Measurements from ENCODE around the gene HCN3.
"Not testable (repeated sequence)": the region's sequence is repeated elsewhere in the genome, so short reads cannot be mapped to it uniquely, and the experiment has no call there.

Gene HCN3

DNA sequence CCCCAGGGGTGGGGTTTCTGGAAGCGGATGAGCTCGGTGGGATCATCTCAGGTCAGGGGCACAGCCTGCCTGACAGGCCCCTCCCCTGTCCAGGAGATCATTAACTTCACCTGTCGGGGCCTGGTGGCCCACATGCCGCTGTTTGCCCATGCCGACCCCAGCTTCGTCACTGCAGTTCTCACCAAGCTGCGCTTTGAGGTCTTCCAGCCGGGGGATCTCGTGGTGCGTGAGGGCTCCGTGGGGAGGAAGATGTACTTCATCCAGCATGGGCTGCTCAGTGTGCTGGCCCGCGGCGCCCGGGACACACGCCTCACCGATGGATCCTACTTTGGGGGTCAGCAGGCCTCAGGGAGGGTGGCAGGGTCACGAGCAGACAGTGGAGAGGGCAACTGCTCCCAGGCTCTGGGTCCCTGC is 8.4 kb downstream of the HCN3 start:
- DNase-seq: no peak

DNA sequence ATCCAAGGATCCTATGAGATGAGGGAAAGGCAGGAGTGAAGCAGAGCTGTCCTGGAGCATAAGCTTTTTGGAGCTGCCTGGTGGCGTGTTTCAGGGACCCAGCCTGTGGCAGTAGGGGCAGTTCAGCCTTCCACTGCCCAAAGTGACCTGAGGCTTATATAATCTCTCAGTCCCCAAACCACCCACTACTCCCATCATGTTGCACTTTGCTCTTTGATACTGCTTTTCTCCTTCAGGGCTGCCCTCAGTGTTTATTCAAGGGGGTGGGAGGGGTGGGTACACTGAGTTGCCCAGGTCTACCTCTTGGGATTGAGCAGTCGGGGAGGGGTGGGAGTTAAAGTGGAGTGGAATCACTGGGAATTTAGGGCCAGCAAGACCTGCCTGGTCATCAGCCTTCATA is 9.3 kb downstream of the HCN3 start:
- no peak for DNase-seq

- no peak for DNase-seq
These were observed 10.8 kb downstream of the HCN3 start for GRCh38 chr1:155287987-155288543.

DNA sequence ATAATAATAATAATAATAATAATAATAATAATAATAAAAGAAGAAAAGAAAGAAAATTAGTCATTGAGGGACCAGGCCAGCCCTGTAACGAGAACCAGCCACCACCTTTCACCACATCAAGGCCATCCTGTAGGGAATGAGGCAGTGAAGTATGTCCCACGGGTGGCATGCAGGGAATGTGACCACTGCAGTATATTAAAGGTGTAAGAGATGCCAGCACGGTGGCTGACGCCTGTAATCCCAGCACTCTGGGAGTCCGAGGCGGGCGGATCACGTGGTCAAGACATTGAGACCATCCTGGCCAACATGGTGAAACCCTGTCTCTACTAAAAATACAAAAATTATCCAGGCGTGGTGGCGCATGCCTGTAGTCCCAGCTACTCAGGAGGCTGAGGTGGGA is 13.7 kb downstream of the HCN3 start:
- not testable (repeated sequence) for DNase-seq

- DNase-seq: no peak
These were observed 16.0 kb downstream of the HCN3 start for GRCh38 chr1:155293086-155293749.

- DNase-seq: no peak
These were observed 17.4 kb downstream of the HCN3 start for GRCh38 chr1:155294520-155295182.

DNA sequence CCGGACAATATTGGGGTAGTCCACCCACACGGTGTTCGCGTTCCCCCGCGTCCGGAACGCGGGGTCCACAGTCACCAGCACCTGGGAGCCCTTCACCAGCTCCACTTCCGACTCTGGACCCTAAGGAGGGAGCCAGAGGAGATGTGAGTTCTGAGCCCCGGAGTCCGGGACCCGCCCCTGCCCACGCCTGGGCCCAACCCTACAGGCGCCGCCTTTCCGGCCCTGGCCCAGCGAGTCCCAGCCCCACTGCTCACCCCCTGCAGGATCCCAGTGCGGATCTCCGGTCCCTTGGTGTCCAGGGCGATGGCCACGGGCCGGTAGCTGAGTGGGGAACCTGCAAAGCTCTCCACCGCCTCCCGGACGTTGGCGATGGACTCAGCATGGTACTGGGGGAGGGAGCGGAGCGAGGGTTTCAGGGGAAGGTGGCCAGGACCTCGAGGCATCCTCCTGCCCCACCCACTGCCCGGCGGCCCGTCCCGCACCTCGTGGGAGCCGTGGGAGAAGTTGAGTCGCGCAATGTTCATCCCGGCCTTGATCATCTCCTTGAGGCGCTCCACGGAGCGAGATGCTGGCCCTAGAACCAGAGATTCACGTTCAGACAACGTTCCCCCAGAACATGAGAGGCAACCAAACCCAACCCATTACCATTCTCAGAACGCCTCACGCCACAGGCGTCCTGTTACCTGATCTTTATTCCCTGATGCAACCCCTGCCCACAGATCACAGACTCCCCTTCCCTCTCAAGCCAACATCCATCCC is 18.1 kb downstream of the HCN3 start:
- DNase-seq: no peak

DNA sequence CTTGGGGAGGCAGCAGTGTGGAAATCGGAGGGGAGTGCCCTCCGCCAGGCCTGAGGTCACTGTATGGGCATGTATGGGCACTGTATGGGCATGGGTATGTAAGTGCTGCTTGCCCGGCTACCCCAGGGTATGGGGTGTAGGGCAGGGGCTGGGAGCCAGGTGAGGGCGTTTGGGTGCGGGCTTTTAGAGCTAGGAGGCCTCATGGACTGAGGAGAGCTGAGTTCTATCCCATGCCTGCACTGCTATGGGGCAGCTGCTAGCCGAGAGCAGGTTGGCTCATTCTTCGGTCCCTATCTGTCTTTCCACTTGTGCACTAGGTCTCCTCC is 18.6 kb downstream of the HCN3 start:
- DNase-seq: no peak

DNA sequence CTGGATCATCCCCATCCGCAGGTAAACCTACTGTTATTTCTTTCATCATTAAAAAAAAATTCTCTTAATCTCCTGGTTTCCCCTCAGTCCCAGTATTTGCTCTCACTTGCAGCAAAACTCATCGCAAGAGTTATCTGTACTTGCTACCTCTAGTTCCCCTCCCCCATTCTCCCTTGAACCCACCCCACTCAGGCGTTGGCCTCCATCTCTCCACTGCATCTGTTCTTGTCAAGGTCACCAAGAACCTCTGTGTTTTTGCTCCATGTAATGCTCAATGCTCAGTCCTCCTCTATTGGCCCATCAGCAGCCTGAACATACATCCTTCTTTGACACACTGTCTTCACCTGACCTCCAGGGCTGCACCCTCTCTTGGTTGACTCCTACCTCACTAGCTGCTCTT is 19.4 kb downstream of the HCN3 start:
- DNase-seq: no peak

DNA sequence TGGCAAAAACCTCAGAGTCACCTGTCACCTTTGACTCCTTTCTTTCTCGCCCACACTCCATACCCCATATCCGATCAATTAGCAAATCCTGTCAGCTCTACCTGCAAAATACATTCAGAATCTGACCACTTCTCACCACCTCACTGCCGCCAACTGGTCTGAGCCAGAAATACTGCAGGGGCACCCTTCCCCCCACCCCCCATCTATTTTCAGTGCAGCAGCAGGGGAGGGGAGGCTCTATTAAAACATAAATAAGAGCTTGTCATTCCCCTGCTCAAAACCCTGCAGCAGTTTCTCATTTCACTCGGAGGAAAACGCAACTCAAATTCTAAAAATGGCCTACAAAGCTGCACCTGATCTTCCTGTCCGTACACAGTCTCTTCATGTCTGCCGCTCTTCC is 20.1 kb downstream of the HCN3 start:
- DNase-seq: no peak

- no peak for DNase-seq
These were observed 22.8 kb downstream of the HCN3 start for GRCh38 chr1:155300024-155300423.

DNA sequence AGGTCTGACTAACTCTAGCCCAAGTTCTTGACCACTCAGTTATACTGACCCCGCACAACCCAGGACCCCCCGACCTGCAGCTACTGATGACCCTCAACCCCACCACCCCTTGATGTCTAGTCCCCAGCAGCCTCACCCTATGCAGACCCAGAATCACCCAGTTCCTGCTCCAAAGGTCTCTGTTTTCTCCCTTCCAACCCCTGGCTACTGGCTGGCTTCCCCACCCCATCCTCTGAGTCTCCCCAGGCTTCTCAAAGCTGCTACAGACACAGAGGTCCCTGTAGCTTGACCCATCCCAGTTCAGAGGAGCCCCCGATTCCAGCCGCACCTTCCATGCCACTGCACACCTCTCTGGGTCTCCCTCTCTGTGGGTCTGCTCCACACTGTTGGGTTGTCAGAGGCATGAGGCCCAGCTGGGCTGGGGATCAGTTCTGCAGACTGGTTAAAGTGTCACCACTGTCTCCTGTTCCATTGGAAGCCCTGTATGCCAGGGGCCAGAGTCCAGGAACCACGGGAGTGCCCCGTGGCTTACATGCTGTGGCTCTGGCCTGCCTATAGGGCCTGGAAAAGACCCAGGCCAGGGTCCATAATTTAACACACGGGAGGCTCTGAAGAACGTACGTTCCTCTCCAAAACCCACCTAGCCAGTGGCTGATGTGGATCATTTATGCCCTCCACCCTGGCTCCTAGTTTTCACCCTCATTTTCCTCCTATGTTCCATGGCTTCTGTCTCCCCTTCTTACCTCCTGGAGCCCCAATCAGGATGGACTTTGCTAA is 23.5 kb downstream of the HCN3 start:
- DNase-seq: no peak

DNA sequence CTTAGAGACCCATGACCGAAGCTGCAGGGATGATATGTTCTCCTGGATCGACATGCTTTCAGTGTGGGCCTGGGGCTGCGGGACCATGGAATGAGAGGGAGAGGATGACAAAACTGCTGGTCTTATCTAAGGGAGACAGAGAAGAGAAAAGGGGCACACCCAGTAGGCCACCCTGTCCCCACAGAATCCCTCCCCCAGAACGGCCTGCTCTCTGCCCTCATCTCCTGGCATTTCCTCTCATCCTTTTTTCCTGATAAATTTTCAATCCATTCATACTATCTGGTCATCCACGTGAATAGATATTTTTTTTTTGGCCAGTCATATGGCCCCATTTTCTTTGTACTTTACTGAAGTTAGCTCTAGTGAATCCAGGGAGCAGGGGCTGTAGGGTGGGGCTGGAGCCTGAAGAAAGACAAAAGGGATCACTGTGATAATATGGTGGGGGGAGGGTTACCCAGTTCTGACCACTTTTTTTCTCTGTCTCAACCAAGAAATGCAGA is 24.1 kb downstream of the HCN3 start, which contains the start of gene PKLR:
PKLR (minus strand) TSS at position 97 of the 500 bp plus-strand sequence; CDS start at position 54, 43 bp downstream.
- DNase-seq: no peak

GRCh38 chr1:155304558-155305063 is 27.3 kb downstream of the HCN3 start:
- no peak for DNase-seq

- DNase-seq: no peak
These were observed 28.7 kb downstream of the HCN3 start for GRCh38 chr1:155305881-155306391.

DNA sequence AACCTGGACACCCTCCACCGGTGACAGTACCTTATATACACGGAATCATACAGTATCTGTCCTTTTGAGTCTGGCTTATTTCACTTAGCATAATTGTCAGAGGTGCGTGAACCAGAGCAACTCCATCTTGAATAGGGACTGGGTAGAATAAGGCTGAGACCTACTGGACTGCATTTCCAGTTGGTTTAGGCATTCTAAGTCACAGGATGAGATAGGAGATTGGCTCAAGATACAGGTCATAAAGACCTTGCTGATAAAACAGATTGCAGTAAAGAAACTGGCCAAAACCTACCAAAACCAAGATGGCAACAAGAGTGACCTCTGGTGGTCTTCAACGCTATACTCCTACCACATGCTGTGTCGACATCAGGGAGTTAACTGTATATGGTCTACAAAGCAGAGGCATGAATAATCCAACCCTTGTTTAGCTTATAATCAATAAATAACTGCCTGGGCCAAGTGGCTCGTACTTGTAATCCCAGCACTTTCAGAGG is 30.0 kb downstream of the HCN3 start:
- peak; percentile 14 for DNase-seq

DNA sequence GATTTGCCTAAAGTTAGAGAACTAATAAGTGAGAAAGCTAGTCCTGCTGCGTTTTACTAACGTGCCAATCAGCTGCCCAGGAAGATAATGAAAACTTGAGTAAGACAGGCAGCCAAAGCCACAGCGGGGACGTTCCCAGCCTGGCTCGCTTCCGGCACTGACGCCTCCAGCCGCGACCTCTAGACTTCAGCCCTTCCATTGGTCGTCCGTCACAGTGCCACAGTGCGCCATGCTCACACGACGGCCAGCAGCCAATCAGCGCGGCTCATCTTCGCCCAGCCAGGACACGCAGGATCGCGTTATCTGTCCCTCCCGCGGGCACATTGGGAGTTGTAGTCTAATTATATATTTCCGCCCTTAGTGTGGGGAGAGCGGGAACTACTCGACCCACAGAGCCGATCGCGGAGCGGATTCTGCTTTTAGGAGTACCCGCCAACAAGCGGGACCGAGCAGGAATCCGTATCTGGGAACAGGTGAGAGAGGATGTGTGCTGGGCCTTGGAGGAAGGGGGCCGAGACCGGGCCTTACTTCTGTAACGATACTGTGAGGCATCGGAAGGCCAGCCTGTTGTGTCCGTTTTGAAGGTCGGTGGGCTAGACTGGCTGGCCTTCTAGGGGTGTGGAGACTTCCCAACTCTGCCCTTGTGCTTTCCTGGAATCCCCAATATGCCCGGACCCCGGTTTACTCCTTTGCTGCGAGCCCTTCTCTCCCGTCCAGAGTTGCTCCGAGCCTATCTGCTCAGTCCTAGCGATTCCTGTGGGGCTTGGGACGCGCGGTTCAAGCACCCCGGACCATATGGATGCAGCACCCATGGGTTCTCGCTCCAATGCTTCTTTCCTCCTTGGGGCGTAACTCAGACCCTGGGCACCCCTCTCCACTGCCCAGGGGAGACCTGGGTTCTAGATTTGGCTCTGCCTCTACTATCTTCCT is 31.5 kb downstream of the HCN3 start, which contains the start of gene FDPS:
FDPS (plus strand) TSS at position 374 of the 930 bp plus-strand sequence. CDS start 924 bp downstream, outside the sequence.
- peak; percentile 99 for DNase-seq

DNA sequence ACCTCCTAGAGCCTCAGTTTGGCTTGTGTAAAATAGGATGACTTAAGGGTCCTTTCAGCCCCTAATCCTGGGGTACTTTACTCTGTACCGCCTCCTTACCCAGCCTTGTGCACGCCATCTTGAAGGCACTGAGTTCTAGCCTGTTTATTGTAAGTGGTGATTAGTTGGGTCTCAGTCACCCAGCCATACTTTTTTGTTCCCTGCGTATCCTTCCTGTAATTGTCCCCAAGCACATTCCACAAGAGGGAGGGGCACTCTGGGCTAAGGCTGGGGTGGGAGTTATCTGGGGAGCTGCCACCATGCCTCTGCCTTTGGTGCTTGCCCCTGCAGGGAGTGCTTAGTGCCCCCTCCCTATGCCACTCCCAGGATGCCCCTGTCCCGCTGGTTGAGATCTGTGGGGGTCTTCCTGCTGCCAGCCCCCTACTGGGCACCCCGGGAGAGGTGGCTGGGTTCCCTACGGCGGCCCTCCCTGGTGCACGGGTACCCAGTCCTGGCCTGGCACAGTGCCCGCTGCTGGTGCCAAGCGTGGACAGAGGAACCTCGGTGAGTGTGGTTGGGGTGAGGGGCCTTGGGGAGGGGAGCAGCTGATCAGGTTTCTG is 32.3 kb downstream of the HCN3 start:
- peak; percentile 32 for DNase-seq

DNA sequence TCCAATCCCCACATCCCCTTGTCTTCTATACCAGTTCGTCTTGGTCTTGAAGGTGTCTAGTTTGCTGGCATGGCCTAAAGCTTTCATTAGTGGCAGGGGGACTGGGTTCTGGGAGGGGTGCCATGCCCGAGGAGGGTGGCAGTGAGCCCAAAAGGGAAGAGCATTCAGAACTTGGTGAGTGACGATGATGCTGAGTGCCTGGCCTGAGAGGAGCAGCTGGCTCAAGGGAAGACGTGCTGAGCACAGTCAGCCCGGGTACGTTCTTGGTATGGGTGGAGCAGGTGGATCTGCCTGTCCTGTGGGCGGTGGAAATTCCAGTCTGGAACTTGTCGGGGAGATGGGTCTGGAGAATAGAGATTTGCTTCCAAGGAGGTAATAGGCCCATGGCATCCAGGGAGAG is 36.0 kb downstream of the HCN3 start:
- DNase-seq: no peak

GRCh38 chr1:155316922-155317321 is 39.7 kb downstream of the HCN3 start:
- no peak for DNase-seq

All from NCI-H2171 treated with DMSO at 0.1 percent for 48 hours (cell line).